Muscle layer of colon (tissue), 2 donors: ENCODE results near the gene ACKR4.
"Not testable (repeated sequence)": the region's sequence is repeated elsewhere in the genome, so short reads cannot be mapped to it uniquely, and the experiment has no call there.

Experiments used
- H3K27ac ChIP-seq: one replicate; pipeline ENCODE4 v1.7.0; 2013; ENCODE audit warnings: low read depth, mild to moderate bottlenecking, low read length, moderate library complexity
- H3K27me3 ChIP-seq, 2 donors: one replicate each; pipeline ENCODE4 v1.7.0; 2013; ENCODE audit warnings: low read length in 2 of 2, mild to moderate bottlenecking in 2 of 2; ENCODE audit not compliant: insufficient read depth in 2 of 2, control insufficient read depth in 1 of 2
- H3K36me3 ChIP-seq: one replicate; pipeline ENCODE4 v1.7.0; 2013; ENCODE audit warnings: mild to moderate bottlenecking, low read length; ENCODE audit not compliant: insufficient read depth
- H3K4me1 ChIP-seq: one replicate; pipeline ENCODE4 v1.7.0; 2013; ENCODE audit warnings: mild to moderate bottlenecking, low read length; ENCODE audit not compliant: insufficient read depth
- H3K4me3 ChIP-seq, 2 donors: one replicate each; pipeline ENCODE4 v1.7.0; 2013; ENCODE audit warnings: low read length in 2 of 2, low read depth in 1 of 2, mild to moderate bottlenecking in 1 of 2, moderate library complexity in 1 of 2
- H3K9ac ChIP-seq: one replicate; pipeline ENCODE4 v1.7.0; 2013; ENCODE audit warnings: low read length
- H3K9me3 ChIP-seq: one replicate; pipeline ENCODE4 v1.7.0; 2013; ENCODE audit warnings: mild to moderate bottlenecking, low read length
- donor health status: abdominal sarcoma.
- donor health status: Adenocarcinoma of cecum.

The ACKR4 gene

GRCh38 chr3:132596326-132596725 lies 744 bp upstream of the ACKR4 start:
- no peak overlapping the region for H3K27ac ChIP-seq
- H3K36me3 ChIP-seq, result no peaks in the 10 kb centered on the region
- no peaks in the 10 kb centered on the region for H3K4me1 ChIP-seq
- no peak overlapping the region for H3K9ac ChIP-seq
- no peaks in the 10 kb centered on the region for H3K27me3 ChIP-seq
- no peak overlapping the region for H3K4me3 ChIP-seq
- H3K9me3 ChIP-seq, result no peaks in the 10 kb centered on the region

DNA sequence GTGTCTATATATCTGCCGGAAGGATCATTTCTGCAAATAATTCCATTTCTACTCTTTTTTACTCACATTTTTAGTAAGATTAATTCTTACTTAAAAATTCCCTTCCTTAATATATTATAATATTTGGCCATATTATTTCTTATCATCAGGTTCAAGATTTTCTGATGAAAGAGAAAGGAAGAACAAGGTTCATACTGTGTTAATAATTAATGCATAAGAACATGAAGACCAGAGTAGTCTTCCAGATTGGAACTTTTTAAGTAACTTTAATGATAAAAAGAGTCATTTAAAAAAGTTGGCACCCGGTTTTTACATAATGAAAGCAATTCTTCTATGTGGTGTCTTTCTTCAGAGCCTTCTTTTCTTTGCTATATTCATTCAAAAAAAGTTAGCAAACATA lies 590 bp downstream of the ACKR4 start:
- no peak overlapping the region for H3K9ac ChIP-seq
- no peaks in the 10 kb centered on the region for H3K27me3 ChIP-seq
- H3K4me1 ChIP-seq, result no peaks in the 10 kb centered on the region
- no peak overlapping the region for H3K27ac ChIP-seq
- no peaks in the 10 kb centered on the region for H3K9me3 ChIP-seq
- no peak overlapping the region for H3K4me3 ChIP-seq
- H3K36me3 ChIP-seq, result peaks cover under 1% of the 10 kb centered on the region

- Histone ChIP-seq H3K9ac (no peak overlapping the region), H3K27ac (no peak overlapping the region), H3K27me3 (no peaks in the 10 kb centered on the region), H3K4me3 (no peak overlapping the region), H3K9me3 (no peaks in the 10 kb centered on the region), H3K4me1 (no peaks in the 10 kb centered on the region), H3K36me3 (peaks cover 5% of the 10 kb centered on the region)
Measured at GRCh38 chr3:132598181-132598580, 1.1 kb downstream of the ACKR4 start.

- H3K27ac ChIP-seq, H3K4me3 ChIP-seq, H3K9me3 ChIP-seq, H3K9ac ChIP-seq, H3K36me3 ChIP-seq, H3K27me3 ChIP-seq, H3K4me1 ChIP-seq: not testable (repeated sequence)
Measured at GRCh38 chr3:132600614-132601013, 3.5 kb downstream of the ACKR4 start.

DNA sequence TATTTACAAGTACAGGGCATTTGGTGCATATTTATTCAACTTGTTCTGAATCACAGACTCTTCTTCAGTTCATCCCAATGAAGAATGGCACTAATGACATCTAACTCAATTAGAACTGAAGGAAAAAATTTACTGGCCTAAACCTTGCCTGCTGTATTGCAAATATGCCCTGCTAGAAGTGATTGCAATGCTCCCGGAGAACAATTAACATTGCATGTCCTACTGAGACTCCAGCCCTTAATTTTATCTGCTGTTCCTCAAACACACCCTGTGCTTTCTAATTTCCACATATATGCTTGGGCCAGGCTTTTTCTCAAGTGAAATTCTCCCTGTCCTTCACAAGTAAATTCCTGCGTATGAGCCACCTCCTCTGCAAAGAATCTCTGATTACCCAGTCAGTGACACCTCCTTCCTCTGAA lies 8.3 kb downstream of the ACKR4 start:
- H3K9ac ChIP-seq, result no peak overlapping the region
- peaks cover 7% of the 10 kb centered on the region for H3K4me1 ChIP-seq
- H3K36me3 ChIP-seq, result peaks cover 7% of the 10 kb centered on the region
- no peaks in the 10 kb centered on the region for H3K27me3 ChIP-seq
- H3K4me3 ChIP-seq, result no peak overlapping the region
- H3K27ac ChIP-seq, result no peak overlapping the region
- H3K9me3 ChIP-seq, result no peaks in the 10 kb centered on the region

DNA sequence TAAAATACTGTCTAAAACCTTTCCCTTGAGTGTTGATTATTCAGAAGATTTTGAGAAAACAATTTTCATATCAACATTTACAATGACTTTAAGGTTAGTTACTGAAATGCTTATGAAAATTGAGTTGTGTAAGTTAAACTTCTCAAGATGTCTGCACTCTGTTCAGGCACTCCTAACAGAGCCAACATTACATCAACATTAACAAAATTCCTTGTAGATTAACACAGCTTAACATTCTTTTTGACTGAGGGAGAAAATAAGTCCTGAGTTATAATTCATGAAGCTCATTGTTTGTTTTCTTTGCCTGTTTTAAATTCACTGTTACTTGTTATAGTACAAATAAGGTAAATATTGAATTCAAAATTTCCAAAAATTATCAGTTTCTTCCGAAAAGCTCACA lies 9.0 kb downstream of the ACKR4 start:
- no peaks in the 10 kb centered on the region for H3K9me3 ChIP-seq
- no peak overlapping the region for H3K27ac ChIP-seq
- H3K27me3 ChIP-seq, result no peaks in the 10 kb centered on the region
- H3K9ac ChIP-seq, result no peak overlapping the region
- H3K4me1 ChIP-seq, result peaks cover 7% of the 10 kb centered on the region
- H3K36me3 ChIP-seq, result peaks cover 7% of the 10 kb centered on the region
- no peak overlapping the region for H3K4me3 ChIP-seq

DNA sequence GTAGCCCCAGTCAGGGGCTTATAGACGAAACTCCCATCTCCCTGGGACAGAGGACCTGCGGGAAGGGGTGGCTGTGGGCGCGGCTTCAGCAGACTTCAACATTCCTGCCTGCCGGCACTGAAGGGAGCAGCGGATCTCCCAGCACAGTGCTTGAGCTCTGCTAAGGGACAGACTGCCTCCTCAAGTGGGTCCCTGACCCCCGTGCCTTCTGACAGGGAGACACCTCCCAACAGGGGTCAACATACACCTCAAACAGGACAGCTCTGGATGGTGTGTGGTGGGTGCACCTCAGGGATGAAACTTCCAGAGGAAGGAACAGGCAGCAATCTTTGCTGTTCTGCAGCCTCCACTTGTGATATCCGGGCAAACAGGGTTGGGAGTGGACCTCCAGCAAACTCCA lies 9.6 kb downstream of the ACKR4 start:
- not testable (repeated sequence) for H3K4me3 ChIP-seq, H3K4me1 ChIP-seq, H3K9me3 ChIP-seq, H3K9ac ChIP-seq, H3K27ac ChIP-seq, H3K36me3 ChIP-seq, H3K27me3 ChIP-seq

- not testable (repeated sequence) for H3K9me3 ChIP-seq, H3K27me3 ChIP-seq, H3K4me3 ChIP-seq, H3K9ac ChIP-seq, H3K27ac ChIP-seq, H3K4me1 ChIP-seq, H3K36me3 ChIP-seq
Measured at GRCh38 chr3:132615301-132615700, 18.2 kb downstream of the ACKR4 start.

- no peaks in the 10 kb centered on the region for H3K9me3 ChIP-seq
- H3K27ac ChIP-seq, result no peak overlapping the region
- no peaks in the 10 kb centered on the region for H3K27me3 ChIP-seq
- H3K36me3 ChIP-seq, result no peaks in the 10 kb centered on the region
- no peak overlapping the region for H3K4me3 ChIP-seq
- no peak overlapping the region for H3K9ac ChIP-seq
- no peaks in the 10 kb centered on the region for H3K4me1 ChIP-seq
Measured at GRCh38 chr3:132615881-132616280, 18.8 kb downstream of the ACKR4 start.

- no peaks in the 10 kb centered on the region for H3K9me3 ChIP-seq
- H3K9ac ChIP-seq, result no peak overlapping the region
- no peaks in the 10 kb centered on the region for H3K4me1 ChIP-seq
- no peaks in the 10 kb centered on the region for H3K36me3 ChIP-seq
- H3K27me3 ChIP-seq, result no peaks in the 10 kb centered on the region
- H3K27ac ChIP-seq, result no peak overlapping the region
- H3K4me3 ChIP-seq, result no peak overlapping the region
Measured at GRCh38 chr3:132616780-132617179, 19.7 kb downstream of the ACKR4 start.

DNA sequence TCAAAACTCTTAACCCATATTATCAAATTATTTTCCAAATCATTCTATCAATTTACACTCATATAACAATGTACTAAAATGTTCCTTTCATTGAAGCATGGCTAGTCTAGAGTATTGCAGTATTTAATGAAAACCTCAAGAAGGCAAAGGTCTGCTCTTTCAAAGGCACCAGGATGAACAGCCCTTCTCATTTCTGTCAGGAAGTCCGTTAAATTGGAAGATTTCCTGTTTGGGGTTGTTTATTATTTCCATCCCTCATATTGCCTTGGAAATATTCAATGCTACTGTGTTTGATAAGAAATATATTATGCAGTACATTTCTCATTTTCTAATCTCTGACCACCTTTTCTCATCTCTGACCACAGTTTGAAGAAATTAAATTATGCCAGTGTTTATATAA lies 25.1 kb downstream of the ACKR4 start:
- H3K4me1 ChIP-seq, result no peaks in the 10 kb centered on the region
- peaks cover 14% of the 10 kb centered on the region for H3K36me3 ChIP-seq
- H3K9me3 ChIP-seq, result no peaks in the 10 kb centered on the region
- H3K27ac ChIP-seq, result no peak overlapping the region
- no peaks in the 10 kb centered on the region for H3K27me3 ChIP-seq
- H3K4me3 ChIP-seq, result no peak overlapping the region
- H3K9ac ChIP-seq, result no peak overlapping the region

- Histone ChIP-seq H3K9ac (no peak overlapping the region), H3K4me1 (no peaks in the 10 kb centered on the region), H3K27me3 (no peaks in the 10 kb centered on the region), H3K4me3 (no peak overlapping the region), H3K36me3 (peaks cover 20% of the 10 kb centered on the region), H3K27ac (no peak overlapping the region), H3K9me3 (no peaks in the 10 kb centered on the region)
Measured at GRCh38 chr3:132622761-132623160, 25.7 kb downstream of the ACKR4 start.
